HEK293T (cell line): ENCODE results near the gene SLC35F3.

ENCODE experiments used
- ARNT ChIP-seq: fragments of 450-650 bp; IDR thresholded peaks from 2 replicates; pipeline ENCODE4 v1.6.1; 2017; ENCODE audit warnings: mild to moderate bottlenecking
- SP1 ChIP-seq: fragments of 450-650 bp; IDR thresholded peaks from 2 replicates; pipeline ENCODE4 v1.6.1; 2017

- TF ChIP-seq SP1 = no peak
- TF ChIP-seq ARNT = no peak
These were observed 230.4 kb downstream of the SLC35F3 start for GRCh38 chr1:234134878-234135277.
